Posterior cingulate gyrus (tissue), 11 donors: ENCODE measurements around the gene DCAF4L1.

Experiments used
- DNase-seq, 10 donors: peaks; one replicate each; pipeline versions ENCODE4 v3.0.0 to v3.0.0-alpha.2; 2020 to 2021; ENCODE audit warnings: mixed read lengths in 3 of 10
- intact Hi-C: fragments of 100-400 bp; cut with DNase I; formaldehyde crosslinking; loops from one replicate; pipeline ENCODE4 v1.15.1; 2023

The DCAF4L1 gene

GRCh38 chr4:41989994-41990364, 8.4 kb downstream of the DCAF4L1 start:
- intact Hi-C loops: loop anchor here (1.0 kb wide), 1 partner anchor 55 kb away; the partner anchor contains the start of gene TMEM33

GRCh38 chr4:41990365-41991111, 9.0 kb downstream of the DCAF4L1 start, which contains the start of gene SLC30A9:
SLC30A9 (plus strand) TSS chr4:41990530; CDS start chr4:41990652, 122 bp downstream.
- intact Hi-C loops: loop anchor here (1.0 kb wide), 1 partner anchor 55 kb away; the partner anchor contains the start of gene TMEM33
- DNase-seq: peak; percentile 94 to 99 (median 97)

More at GRCh38 chr4:41989994-41990364, 8.4 kb downstream of the DCAF4L1 start:
- no peak for DNase-seq

GRCh38 chr4:41991916-41992767, 10.6 kb downstream of the DCAF4L1 start:
- DNase-seq: peak in 1 of 10 donors; percentile 22
- intact Hi-C loops: no loop called here

GRCh38 chr4:41992967-41993857, 11.7 kb downstream of the DCAF4L1 start:
- no peak for DNase-seq
- intact Hi-C loops: no loop called here

GRCh38 chr4:41994461-41994985, 13.0 kb downstream of the DCAF4L1 start:
- intact Hi-C loops: no loop called here
- no peak for DNase-seq

GRCh38 chr4:41998019-41998418, 16.5 kb downstream of the DCAF4L1 start:
- intact Hi-C loops: no loop called here

GRCh38 chr4:41999321-41999720, 17.8 kb downstream of the DCAF4L1 start:
- intact Hi-C loops: no loop called here
- DNase-seq: no peak

More at GRCh38 chr4:41998019-41998418, 16.5 kb downstream of the DCAF4L1 start:
- DNase-seq: no peak

- intact Hi-C loops: no loop called here
- no peak for DNase-seq
These were observed 26.6 kb downstream of the DCAF4L1 start for GRCh38 chr4:42008011-42008786.

GRCh38 chr4:42015438-42015837, 33.9 kb downstream of the DCAF4L1 start:
- DNase-seq: no peak
- intact Hi-C loops: no loop called here

GRCh38 chr4:42018451-42018850, 36.9 kb downstream of the DCAF4L1 start:
- DNase-seq: no peak
- intact Hi-C loops: no loop called here
